GM12875 (cell line): Measurements from ENCODE around the gene CLCNKB.

ENCODE experiments used
- H3K4me3 ChIP-seq: one replicate; pipeline ENCODE4 v1.5.1; 2011; ENCODE audit warnings: low read depth, low read length, control low read depth
- TF ChIP-seq, protein P1 (sequence below): IDR thresholded peaks from 2 replicates; pipeline ENCODE4 v1.5.1; 2011; ENCODE audit warnings: low read depth, mild to moderate bottlenecking, control low read depth, inconsistent platforms, low read length, moderate library complexity, borderline replicate concordance; ENCODE audit not compliant: insufficient read depth

Gene CLCNKB

DNA sequence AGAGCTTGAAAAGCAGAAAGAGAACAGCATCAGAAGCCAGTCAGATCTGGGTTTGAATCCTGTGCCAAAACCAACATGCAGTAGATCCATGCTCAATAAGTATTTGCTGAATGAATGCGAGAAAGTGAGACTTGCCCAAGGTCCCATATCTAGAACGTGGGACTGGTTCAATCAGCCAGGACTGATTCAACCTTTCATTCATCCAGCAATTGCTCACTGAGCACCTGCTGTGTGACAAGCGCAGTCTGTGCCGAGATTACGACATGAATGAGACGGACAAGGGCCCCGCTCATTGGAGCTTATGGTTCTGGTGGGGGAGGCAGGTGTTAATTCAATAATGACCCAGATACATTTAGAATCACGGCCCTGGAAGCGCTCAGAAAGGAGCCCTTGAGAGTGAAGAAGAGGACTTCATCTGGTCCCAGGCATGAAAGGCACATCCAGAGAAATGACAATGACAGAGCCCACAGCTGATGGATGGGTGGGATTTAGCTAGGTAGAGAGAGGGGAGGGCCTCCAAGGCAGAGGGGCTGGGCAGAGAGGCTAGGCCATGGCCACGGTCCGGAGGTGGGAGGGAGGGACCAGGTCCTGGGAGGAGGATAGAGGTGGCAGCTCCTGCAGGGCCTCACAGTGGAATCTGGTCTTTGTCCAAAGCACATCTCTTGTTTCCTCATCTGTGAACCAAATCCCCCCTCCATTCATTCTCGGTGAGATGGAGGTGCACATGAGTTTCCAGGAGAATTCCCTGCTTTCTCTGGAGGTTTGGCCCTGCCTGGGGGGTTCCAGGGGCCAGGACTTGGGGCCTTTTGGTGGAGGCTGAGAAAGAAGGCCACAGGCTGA is 34.0 kb downstream of the CLCNKB start:
- TF ChIP-seq, protein P1, sequence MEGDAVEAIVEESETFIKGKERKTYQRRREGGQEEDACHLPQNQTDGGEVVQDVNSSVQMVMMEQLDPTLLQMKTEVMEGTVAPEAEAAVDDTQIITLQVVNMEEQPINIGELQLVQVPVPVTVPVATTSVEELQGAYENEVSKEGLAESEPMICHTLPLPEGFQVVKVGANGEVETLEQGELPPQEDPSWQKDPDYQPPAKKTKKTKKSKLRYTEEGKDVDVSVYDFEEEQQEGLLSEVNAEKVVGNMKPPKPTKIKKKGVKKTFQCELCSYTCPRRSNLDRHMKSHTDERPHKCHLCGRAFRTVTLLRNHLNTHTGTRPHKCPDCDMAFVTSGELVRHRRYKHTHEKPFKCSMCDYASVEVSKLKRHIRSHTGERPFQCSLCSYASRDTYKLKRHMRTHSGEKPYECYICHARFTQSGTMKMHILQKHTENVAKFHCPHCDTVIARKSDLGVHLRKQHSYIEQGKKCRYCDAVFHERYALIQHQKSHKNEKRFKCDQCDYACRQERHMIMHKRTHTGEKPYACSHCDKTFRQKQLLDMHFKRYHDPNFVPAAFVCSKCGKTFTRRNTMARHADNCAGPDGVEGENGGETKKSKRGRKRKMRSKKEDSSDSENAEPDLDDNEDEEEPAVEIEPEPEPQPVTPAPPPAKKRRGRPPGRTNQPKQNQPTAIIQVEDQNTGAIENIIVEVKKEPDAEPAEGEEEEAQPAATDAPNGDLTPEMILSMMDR: no peak
- H3K4me3 ChIP-seq: no peak overlapping the region

DNA sequence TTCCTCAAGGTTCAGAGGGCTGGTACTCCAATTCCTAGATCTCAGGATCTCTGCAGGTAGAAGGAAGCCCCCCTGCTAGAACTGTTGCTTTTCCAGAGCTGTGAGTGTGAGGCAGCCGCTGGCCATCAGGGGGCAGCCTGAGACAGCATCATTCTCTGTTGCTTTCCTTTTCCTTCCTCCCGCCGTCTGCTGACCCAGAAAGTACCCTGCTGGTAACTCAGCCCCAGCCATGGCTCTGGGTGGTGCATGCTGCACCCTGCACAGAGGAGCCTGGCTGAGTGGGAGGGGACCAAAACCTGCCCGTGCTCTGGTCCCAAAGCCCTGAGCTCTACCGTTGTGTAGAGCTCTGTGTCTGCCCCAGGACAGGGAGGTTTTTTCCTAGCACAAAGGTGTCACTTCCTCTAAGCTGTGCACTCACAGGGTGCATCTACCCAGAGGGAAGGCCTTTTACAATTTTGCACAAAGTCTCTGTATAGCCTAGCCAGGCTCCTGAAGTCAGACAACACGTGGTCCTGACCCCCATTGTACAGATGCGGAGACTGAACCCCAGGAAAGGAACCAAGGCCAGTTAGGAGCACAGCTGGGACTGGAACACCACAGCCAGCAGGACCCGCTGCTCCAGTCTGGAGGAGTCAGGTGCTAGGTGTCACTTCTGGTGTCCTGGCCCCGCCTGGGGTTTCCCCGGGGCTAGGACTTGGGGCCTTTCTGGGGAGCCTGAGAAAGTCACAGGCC is 35.5 kb downstream of the CLCNKB start:
- TF ChIP-seq, protein P1: peak; percentile 93
- H3K4me3 ChIP-seq: no peak overlapping the region

DNA sequence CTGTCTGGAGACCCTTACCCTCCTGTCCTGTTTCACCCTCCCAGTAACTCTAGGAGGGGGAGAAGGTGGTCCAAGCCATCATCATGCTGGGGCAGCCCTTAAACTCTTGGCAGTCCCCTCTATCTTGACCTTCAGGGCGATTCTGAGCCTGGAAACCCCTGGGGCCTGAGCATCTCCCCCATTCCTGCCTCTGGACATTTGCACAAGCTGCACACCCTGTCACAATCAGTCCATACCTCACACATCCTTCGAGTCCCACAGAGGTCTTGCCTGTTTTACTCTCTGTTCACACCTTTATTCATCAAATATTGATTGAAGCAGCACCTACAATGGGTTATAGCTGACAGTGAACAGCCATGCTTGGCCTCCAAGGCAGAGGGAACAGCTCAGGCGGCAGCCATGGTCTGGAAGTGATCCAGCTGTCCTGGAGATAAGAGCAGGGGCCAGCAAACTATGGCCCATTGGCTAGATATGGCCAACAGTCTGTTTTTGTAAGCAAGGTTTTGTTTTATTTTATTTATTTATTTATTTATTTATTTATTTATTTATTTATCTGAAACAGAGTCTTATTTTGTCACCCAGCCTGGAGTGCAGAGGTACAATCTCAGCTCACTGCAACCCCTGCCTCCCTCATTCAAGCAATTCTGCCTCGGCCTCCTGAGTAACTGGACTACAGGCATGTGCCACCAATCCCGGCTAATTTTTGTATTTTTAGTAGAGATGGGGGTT is 37.0 kb downstream of the CLCNKB start:
- H3K4me3 ChIP-seq: no peak overlapping the region
- TF ChIP-seq, protein P1: no peak

DNA sequence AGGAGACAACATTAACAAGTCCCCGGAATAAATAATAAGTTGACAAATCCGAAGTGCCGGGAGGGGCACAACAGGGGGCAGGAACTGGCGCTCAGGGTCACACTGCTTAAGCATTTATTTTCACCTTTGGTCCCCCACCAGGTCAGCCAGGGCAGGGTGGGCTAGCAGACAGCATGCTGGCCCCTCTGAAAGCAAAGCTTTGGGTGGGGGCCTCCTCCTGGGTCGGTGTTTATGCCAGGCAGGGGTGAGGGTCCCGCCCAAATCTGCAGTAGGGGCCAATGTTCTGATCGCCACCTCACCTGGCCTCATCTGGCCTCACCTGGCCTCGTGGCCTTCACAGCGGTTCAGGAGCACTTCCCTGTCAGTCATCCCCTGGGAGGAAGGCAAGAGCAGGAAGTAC is 38.1 kb downstream of the CLCNKB start:
- H3K4me3 ChIP-seq: no peak overlapping the region
- TF ChIP-seq, protein P1: no peak

- TF ChIP-seq, protein P1: peak; percentile 91
These were observed 38.9 kb downstream of the CLCNKB start for GRCh38 chr1:16082283-16083038.

GRCh38 chr1:16083486-16083885 is 39.9 kb downstream of the CLCNKB start:
- TF ChIP-seq, protein P1: no peak
- no peak overlapping the region for H3K4me3 ChIP-seq

More at GRCh38 chr1:16082283-16083038, 38.9 kb downstream of the CLCNKB start:
- H3K4me3 ChIP-seq: no peak overlapping the region
